GM19035 (cell line): ENCODE measurements around the gene MGLL.

Experiments
- ATAC-seq: cut with Tn5 transposase; IDR thresholded peaks from one replicate; pipeline ENCODE4 v1.9.1; 2021; ENCODE audit not compliant: unreplicated experiment

Gene MGLL

DNA sequence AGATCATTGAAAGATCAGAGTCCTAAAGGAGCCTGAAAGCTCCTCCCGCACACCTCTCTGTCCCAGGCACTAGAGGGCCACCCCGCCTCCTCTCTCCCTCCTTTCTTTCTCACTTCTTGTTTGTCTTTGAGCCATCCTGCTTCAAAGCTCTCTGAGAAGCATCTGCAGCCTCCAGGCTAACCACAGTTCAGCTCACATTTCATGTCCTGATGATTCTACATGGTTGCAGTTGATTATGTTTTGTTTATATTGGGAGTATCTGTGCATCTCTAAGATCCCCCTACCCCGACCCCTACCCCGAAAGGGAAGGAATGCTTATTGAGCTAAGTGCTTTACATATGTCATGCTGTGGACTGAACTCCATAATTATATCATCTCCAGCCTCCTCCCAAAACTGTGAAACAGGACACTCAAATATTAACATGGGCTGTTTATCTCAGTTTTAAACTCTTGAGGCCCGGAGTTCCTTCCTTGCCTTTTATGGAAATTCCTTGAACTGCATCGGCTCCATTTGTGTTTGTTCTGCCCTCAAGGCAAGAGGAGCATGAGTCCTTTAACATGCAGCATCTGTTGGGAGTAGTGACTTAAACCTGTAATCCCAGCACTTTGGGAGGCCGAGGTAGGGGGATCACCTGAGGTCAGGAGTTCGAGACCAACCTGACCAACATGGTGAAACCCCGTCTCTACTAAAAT lies 30.9 kb downstream of the MGLL start:
- peak; percentile 67 for ATAC-seq

DNA sequence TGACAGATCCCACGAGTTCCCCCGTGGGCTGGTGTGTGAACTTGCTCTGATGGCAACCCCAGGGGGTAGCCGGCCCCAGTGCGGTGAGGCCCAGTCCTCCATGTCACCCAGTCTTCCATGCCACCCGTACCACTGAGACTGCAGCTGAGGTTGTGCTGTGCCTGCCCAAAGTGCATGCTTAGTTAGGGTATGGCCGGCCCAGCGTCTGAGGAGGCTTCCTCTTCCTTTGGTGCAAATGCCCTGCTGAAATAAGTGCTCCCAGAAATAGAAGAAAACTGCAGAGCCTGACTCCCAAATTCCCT lies 31.5 kb downstream of the MGLL start:
- ATAC-seq: no peak

GRCh38 chr3:127789990-127790881 lies 32.1 kb downstream of the MGLL start:
- no peak for ATAC-seq

- ATAC-seq: no peak
Measured at GRCh38 chr3:127789051-127789450, 33.3 kb downstream of the MGLL start.

- ATAC-seq: no peak
Measured at GRCh38 chr3:127788451-127788909, 33.8 kb downstream of the MGLL start.

DNA sequence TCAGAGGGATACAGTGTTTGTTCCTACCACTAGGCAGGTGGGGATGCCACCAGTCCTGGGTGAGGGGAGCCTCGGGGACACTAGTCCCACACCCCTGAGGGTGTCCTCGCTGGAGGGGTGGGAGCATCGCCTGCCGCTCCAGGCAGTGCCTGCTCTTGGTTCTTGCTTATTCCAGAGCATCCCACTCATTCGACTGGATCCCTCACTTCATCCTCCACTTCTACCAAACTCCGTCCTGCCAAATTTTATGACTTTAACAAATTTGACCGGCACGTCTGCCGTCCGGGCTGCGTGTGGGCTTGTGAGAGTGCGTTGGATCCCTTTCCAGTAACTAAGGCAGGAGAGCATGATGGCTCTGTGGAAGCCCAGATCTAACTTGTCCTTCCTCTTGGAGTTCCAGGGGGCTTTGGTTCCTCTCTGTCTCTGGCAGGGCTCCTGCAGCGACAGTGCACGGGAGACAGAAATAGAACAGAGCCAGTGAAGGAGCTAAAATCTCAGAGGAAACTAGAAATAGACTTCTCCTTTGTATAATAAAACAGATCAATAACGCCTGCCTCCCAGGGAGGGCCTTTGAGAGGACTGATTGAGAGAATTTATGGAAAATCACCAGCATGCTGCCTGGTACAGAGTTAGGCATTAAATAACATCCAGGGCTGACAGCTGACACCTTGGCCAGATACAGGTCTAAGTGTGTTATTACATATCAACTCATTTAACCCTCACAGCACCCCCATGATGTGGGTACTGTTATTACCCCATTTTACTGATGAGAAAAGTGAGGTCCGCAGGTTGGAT lies 34.5 kb downstream of the MGLL start:
- ATAC-seq: no peak

DNA sequence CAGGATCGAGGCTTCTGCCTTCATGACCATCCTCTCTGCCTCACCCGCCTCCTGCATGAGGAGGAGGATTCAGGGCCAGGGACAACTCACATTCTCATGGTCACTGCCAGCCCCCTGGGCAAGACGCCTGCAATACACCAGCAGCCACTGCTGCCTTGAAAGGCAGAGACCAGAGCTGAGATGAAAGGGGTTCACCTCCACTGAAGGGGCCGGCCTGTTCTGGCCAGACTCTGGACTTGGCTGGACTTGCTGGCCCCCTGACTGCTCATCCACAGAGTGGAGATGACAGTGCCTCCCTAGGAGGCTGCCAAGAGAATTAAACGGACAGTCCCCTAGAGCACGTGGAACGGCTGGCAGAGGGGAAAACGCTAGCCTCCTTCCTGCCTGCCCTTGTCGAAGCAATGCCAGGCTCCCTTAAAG lies 35.2 kb downstream of the MGLL start:
- no peak for ATAC-seq

DNA sequence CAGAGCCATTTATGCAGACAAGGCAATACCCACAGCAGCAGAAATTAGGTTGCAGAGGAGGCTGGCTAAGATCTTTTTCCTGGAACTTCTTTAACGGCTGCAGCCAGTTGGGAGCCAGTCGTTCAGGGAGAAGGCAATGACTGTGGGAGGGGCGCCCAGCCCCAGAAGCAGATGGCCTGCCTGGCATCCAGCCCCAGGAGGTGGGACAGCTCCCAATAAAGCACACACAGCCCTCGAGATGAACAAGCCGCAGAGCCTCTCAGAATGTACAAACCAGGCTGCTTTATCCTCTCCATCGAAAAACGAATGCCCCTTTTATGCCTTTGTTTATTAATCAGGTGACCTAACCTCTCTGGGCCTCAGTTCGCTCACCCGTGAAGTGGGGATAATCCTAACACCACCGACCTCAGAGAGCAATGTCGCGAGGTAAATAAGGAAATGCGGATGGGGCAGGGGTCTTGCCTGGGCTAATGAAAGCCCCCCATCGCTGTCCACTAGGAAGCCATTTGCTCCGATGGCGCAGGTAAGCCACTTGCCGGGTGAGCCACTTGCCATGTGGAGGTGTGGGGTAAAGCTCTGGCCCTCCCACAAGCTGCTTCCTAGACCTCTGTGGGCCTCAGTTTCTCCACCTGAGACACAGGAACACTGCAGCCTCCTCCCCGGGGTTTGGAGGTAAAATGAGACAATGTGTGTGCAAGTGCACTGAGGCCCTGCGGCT lies 35.8 kb downstream of the MGLL start:
- no peak for ATAC-seq

- no peak for ATAC-seq
Measured at GRCh38 chr3:127785711-127786265, 36.5 kb downstream of the MGLL start.

GRCh38 chr3:127784865-127785710 lies 37.2 kb downstream of the MGLL start:
- no peak for ATAC-seq

GRCh38 chr3:127784283-127784682 lies 38.0 kb downstream of the MGLL start:
- ATAC-seq: no peak

DNA sequence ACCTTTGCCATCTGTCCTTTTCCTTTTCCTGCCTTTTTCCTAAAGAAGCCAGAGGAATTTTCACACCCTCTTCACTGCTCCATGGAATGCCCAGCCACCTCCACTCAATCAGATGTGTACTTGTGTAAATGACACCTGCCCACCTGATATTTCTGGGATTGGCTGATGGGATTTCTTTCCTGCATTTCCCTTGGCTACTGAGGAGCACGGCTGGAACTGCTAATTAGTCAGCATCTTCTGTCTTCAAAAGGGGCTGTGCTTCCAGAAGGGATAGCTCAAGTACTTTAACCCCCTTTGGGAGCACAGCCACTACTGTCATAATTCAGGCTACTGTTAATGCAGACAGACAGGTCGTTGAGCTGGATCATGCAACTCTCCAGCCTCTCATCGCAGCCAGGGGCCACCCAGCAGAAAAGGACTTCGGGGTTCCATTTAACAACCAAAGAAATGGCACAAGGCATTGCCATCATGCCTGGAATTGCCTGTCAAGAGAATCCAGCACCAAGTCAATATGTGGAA lies 38.6 kb downstream of the MGLL start:
- ATAC-seq: no peak

DNA sequence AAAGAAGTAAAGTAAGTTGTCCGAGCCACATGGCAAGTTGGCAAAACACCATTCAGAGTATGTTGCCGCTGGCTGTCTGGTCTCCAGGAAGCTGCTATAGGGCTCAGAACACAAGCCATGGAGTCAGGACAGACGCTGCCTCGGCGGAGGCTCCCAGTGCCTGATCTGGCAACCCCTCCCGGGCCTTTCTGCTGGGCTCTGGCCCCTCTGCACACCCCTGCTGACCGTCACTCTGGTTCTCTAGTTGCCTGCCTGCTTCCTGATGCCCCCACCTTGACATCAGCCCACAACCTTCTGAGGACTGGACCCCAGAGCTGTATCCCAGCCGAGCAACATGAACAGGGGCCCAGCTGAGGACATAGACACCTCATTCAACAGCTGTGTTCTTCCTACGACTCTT lies 39.1 kb downstream of the MGLL start:
- ATAC-seq: no peak

GRCh38 chr3:127781411-127782001 lies 40.8 kb downstream of the MGLL start:
- no peak for ATAC-seq

GRCh38 chr3:127780536-127781400 lies 41.5 kb downstream of the MGLL start:
- no peak for ATAC-seq

DNA sequence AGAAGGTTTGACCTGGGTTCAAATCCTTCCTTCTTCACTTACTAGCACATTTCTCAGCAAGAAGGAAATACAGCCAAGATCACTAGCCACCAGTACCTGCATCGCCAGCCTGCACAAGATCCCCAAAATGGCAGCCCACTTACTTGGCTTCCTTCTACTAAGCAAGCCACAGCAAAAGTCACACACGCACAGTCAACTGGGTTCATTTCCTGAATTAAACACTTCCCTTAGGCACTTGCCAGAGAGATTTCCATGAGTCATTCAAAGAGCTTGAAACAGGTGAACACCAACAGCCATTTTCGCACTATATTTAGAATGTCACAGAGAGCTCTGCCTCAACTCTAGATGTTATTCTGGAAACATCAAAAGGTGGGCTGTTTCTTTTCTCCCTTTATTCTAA lies 42.6 kb downstream of the MGLL start:
- no peak for ATAC-seq

GRCh38 chr3:127777921-127778656 lies 44.2 kb downstream of the MGLL start:
- no peak for ATAC-seq

DNA sequence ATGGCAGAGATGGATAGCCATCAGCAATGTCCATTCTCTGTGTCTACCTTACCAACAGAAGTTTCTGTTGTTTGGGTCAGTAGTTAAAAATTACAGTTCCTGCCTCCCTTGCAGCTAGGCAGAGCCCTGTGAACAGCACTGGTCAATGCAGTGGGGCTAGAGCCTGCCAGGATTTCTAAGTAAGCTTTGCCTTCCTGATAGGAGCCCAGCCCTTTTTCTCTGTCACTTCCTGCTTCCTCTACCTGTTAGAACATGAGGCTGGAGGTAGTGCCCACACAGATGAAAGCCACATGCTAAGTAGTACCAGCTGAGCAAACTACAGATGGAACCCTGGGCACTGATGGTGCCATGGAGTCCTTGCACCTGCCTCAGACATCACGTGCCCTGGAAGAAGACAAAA lies 45.0 kb downstream of the MGLL start:
- no peak for ATAC-seq
